Smooth muscle cell (in vitro differentiated cells): ENCODE measurements around the gene ZNF415. TPM values are rescaled to one million over a fixed set of nuclear protein-coding genes. Genes with fewer than 3 reads are reported as not detected.

Experiments
- DNase-seq: peaks from one replicate; lab custom pipeline; 2025; ENCODE audit not compliant: unreplicated experiment; lab: John Stamatoyannopoulos, UW
- H2AFZ ChIP-seq: fragments of 200-600 bp; sonication (generic); 2 replicates; pipeline ENCODE4 v1.6.0; 2016; ENCODE audit warnings: antibody characterized with exemption, low read depth, mild to moderate bottlenecking
- H3F3A ChIP-seq: fragments of 200-600 bp; sonication (generic); 2 replicates; pipeline ENCODE4 v1.6.0; 2017; ENCODE audit warnings: antibody characterized with exemption, low read depth
- H3K27ac ChIP-seq: fragments of 200-600 bp; sonication (generic); 2 replicates; pipeline ENCODE4 v1.5.1; 2016; ENCODE audit warnings: low read depth, mild to moderate bottlenecking
- H3K27me3 ChIP-seq: fragments of 200-600 bp; sonication (generic); 2 replicates; pipeline ENCODE4 v1.6.1; 2016; ENCODE audit warnings: low read depth, mild to moderate bottlenecking
- H3K36me3 ChIP-seq: fragments of 200-600 bp; sonication (generic); 2 replicates; pipeline ENCODE4 v1.5.1; 2016; ENCODE audit warnings: low read depth
- H3K4me1 ChIP-seq: fragments of 200-600 bp; sonication (generic); 2 replicates; pipeline ENCODE4 v1.5.1; 2016; ENCODE audit warnings: low read depth
- H3K4me2 ChIP-seq: fragments of 200-600 bp; sonication (generic); 2 replicates; pipeline ENCODE4 v1.6.0; 2016; ENCODE audit warnings: mild to moderate bottlenecking
- H3K4me3 ChIP-seq: fragments of 200-600 bp; sonication (generic); 2 replicates; pipeline ENCODE4 v1.5.1; 2016; ENCODE audit warnings: mild to moderate bottlenecking
- H3K79me2 ChIP-seq: fragments of 200-600 bp; sonication (generic); 2 replicates; pipeline ENCODE4 v1.6.0; 2016; ENCODE audit warnings: low read depth, mild to moderate bottlenecking
- H3K9ac ChIP-seq: fragments of 200-600 bp; sonication (generic); 2 replicates; pipeline ENCODE4 v1.6.0; 2016; ENCODE audit warnings: low read depth
- H3K9me3 ChIP-seq: fragments of 200-600 bp; sonication (generic); replicated peaks from 2 replicates; pipeline ENCODE4 v1.5.1; 2016; ENCODE audit warnings: low read depth
- H4K20me1 ChIP-seq: fragments of 200-600 bp; sonication (generic); 2 replicates; pipeline ENCODE4 v1.6.0; 2016; ENCODE audit warnings: low read depth
- CTCF ChIP-seq: fragments of 200-600 bp; sonication (generic); IDR thresholded peaks from 2 replicates; pipeline ENCODE4 v1.5.1; 2017; ENCODE audit warnings: borderline replicate concordance, mild to moderate bottlenecking, antibody characterized with exemption; ENCODE audit not compliant: insufficient read depth, poor library complexity, severe bottlenecking
- WGBS: methylation state at CpG from one replicate; pipeline ENCODE4 v1.1.7; 2016; ENCODE audit warnings: low lambda C conversion rate; 5-methylcytosine and 5-hydroxymethylcytosine counted together
- polyA plus RNA-seq: library from polyadenylated mRNA; unstranded; fragments of >200 nt; fragmentation: Nextera tagmentation; extraction: Ambion mirVana; gene quantifications from 2 replicates; pipeline ENCODE4 v1.2.1, GENCODE V29; 2016
- total RNA-seq: library from RNA; depleted of rRNA; stranded (reverse); fragments of >200 nt; gene quantifications from 2 replicates; pipeline ENCODE4 v1.2.3, GENCODE V29; 2014

The ZNF415 gene
- total and polyA plus RNA-seq, 2 experiments from 2014 or later, result 12.4 to 48.7 TPM

GRCh38 chr19:53109527-53109926 lies 23.2 kb downstream of the ZNF415 start:
- no peaks in the 10 kb centered on the region for H4K20me1 ChIP-seq
- no peak overlapping the region for H3K4me2 ChIP-seq
- no peak overlapping the region for H3K27ac ChIP-seq
- no peaks in the 10 kb centered on the region for H3K79me2 ChIP-seq
- H3K36me3 ChIP-seq, result peaks cover 20% of the 10 kb centered on the region
- H3K9me3 ChIP-seq, result no peaks in the 10 kb centered on the region
- no peak overlapping the region for H3K9ac ChIP-seq
- DNase-seq, result no peak
- peaks cover 8% of the 10 kb centered on the region for H3F3A ChIP-seq
- H3K4me3 ChIP-seq, result no peak overlapping the region
- no peak for TF ChIP-seq CTCF
- WGBS, result 98% methylated on average over 5 of the region's 5 CpGs
- H3K27me3 ChIP-seq, result no peaks in the 10 kb centered on the region
- no peak overlapping the region for H2AFZ ChIP-seq
- no peaks in the 10 kb centered on the region for H3K4me1 ChIP-seq

- Histone ChIP-seq H3K27ac (peak within 1 kb of the TSS; percentile 72), H3K36me3 (peaks cover 7% of the 10 kb centered on the region), H3K27me3 (no peaks in the 10 kb centered on the region), H3K9ac (peak within 1 kb of the TSS; percentile 66), H3K4me2 (peak within 1 kb of the TSS; percentile 92), H3F3A (peaks cover 4% of the 10 kb centered on the region), H3K4me1 (peaks cover 12% of the 10 kb centered on the region), H3K9me3 (no peaks in the 10 kb centered on the region), H4K20me1 (peaks cover 39% of the 10 kb centered on the region), H3K4me3 (peak within 1 kb of the TSS; percentile 63), H3K79me2 (peaks cover 43% of the 10 kb centered on the region), H2AFZ (peak within 1 kb of the TSS; percentile 39)
- no peak for TF ChIP-seq CTCF
- peak; percentile 95 for DNase-seq
- whole genome bisulfite sequencing, result 5% methylated on average over 46 of the region's 67 CpGs
Observed at GRCh38 chr19:53103234-53104203, 29.2 kb downstream of the ZNF415 start, which contains the start of gene ZNF160. ZNF160 (minus strand) TSS chr19:53103422; CDS start chr19:53086276, 17,146 bp downstream.

GRCh38 chr19:53102756-53103233 lies 29.9 kb downstream of the ZNF415 start:
- Histone ChIP-seq H3K79me2 (peaks cover 47% of the 10 kb centered on the region), H3K4me2 (peak overlapping the region; percentile 92), H3K27ac (peak overlapping the region; percentile 72), H3K27me3 (no peaks in the 10 kb centered on the region), H3K4me3 (peak overlapping the region; percentile 63), H4K20me1 (peaks cover 47% of the 10 kb centered on the region), H3K4me1 (peaks cover 12% of the 10 kb centered on the region), H3K9me3 (no peaks in the 10 kb centered on the region), H3K36me3 (no peaks in the 10 kb centered on the region), H3K9ac (peak overlapping the region; percentile 66), H3F3A (peaks cover 4% of the 10 kb centered on the region), H2AFZ (peak overlapping the region; percentile 17)
- DNase-seq, result peak; percentile 34
- under 1% methylated on average over 31 of the region's 33 CpGs for WGBS
- no peak for TF ChIP-seq CTCF
